ENCODE results near the gene NAALADL2. TPM values are rescaled to one million over a fixed set of nuclear protein-coding genes. Genes with fewer than 3 reads are reported as not detected.

NAALADL2 gene
- total and polyA plus RNA-seq, 9 of the 15 experiments (the other 6 are each of a cell fraction or from before 2014, with no cell fraction given), result 0.29 to 1.1 (median 0.79) TPM; not detected in 1

DNA sequence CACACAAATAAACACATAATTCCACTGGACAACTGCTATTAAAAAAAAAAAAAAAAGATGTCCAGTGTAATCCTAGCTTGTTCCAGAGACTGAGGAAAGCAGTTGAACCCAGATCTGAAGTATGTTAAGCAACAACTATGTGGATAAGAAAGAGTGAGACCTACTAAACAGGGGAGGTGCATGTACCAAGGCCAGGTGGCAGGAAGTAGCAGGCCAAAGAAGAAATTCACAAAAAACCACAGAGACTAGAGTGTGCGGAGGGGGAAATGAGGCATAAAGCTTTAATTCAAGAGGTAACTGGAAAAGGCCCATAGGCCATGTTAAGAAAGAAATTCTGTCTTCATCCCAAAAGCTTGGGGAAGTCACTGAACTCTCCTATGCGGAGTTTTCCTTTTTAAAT lies 490.0 kb downstream of the NAALADL2 start (continued):
- TF ChIP-seq, protein P1, sequence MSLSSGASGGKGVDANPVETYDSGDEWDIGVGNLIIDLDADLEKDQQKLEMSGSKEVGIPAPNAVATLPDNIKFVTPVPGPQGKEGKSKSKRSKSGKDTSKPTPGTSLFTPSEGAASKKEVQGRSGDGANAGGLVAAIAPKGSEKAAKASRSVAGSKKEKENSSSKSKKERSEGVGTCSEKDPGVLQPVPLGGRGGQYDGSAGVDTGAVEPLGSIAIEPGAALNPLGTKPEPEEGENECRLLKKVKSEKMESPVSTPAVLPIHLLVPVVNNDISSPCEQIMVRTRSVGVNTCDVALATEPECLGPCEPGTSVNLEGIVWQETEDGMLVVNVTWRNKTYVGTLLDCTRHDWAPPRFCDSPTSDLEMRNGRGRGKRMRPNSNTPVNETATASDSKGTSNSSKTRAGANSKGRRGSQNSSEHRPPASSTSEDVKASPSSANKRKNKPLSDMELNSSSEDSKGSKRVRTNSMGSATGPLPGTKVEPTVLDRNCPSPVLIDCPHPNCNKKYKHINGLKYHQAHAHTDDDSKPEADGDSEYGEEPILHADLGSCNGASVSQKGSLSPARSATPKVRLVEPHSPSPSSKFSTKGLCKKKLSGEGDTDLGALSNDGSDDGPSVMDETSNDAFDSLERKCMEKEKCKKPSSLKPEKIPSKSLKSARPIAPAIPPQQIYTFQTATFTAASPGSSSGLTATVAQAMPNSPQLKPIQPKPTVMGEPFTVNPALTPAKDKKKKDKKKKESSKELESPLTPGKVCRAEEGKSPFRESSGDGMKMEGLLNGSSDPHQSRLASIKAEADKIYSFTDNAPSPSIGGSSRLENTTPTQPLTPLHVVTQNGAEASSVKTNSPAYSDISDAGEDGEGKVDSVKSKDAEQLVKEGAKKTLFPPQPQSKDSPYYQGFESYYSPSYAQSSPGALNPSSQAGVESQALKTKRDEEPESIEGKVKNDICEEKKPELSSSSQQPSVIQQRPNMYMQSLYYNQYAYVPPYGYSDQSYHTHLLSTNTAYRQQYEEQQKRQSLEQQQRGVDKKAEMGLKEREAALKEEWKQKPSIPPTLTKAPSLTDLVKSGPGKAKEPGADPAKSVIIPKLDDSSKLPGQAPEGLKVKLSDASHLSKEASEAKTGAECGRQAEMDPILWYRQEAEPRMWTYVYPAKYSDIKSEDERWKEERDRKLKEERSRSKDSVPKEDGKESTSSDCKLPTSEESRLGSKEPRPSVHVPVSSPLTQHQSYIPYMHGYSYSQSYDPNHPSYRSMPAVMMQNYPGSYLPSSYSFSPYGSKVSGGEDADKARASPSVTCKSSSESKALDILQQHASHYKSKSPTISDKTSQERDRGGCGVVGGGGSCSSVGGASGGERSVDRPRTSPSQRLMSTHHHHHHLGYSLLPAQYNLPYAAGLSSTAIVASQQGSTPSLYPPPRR (CRISPR knock-in tag; IDR thresholded peaks at IDR 0.05; ENCODE audit: borderline replicate concordance), result no peak
- TF ChIP-seq JUND (IDR thresholded peaks at IDR 0.05; ENCODE audit: borderline replicate concordance, low read depth, low read length) (no peak), JUND (tag; IDR thresholded peaks at IDR 0.05; ENCODE audit: borderline replicate concordance, low read depth, low read length) (no peak), MYNN (IDR thresholded peaks at IDR 0.05) (no peak), MYNN (CRISPR knock-in tag; IDR thresholded peaks at IDR 0.05) (no peak), SRSF9 (IDR thresholded peaks at IDR 0.05; ENCODE audit: borderline replicate concordance, low read depth, low read length) (no peak), RBM22 (IDR thresholded peaks at IDR 0.05; ENCODE audit: low read depth, low read length, poor library complexity, severe bottlenecking) (no peak), LARP7 (IDR thresholded peaks at IDR 0.05) (no peak), PTRF (tag; IDR thresholded peaks at IDR 0.05) (no peak)
- TF ChIP-seq, protein P2, sequence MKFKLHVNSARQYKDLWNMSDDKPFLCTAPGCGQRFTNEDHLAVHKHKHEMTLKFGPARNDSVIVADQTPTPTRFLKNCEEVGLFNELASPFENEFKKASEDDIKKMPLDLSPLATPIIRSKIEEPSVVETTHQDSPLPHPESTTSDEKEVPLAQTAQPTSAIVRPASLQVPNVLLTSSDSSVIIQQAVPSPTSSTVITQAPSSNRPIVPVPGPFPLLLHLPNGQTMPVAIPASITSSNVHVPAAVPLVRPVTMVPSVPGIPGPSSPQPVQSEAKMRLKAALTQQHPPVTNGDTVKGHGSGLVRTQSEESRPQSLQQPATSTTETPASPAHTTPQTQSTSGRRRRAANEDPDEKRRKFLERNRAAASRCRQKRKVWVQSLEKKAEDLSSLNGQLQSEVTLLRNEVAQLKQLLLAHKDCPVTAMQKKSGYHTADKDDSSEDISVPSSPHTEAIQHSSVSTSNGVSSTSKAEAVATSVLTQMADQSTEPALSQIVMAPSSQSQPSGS (CRISPR knock-in tag; IDR thresholded peaks at IDR 0.05), result no peak
